GM12801 (cell line): ENCODE data around the gene FHOD3.

Experiments used
- CTCF ChIP-seq: IDR thresholded peaks from one replicate; pipeline ENCODE4 v1.5.1; 2011; ENCODE audit warnings: control low read depth; ENCODE audit not compliant: insufficient read length; ENCODE audit errors: extremely low read depth

Gene FHOD3

DNA sequence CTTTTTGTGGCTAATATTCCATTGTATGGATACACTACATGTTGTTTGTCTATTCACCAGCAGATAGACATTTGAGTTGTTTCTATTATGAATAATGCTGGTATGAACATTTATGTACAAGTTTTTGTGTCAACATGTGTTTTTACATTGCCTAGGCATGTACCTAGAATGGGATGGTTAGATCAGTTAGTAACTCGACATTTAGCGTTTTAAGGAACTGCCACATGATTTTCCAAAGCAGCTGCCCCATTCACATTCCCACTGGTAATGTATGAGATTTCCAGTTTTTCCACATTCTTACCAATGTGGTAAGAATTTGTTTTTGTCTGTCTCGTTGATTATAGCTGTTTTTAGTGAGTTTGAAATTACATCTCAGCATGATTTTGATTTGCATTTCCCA lies 112.8 kb downstream of the FHOD3 start:
- no peak for TF ChIP-seq CTCF

GRCh38 chr18:36411745-36412168 lies 114.2 kb downstream of the FHOD3 start:
- no peak for TF ChIP-seq CTCF

- no peak for TF ChIP-seq CTCF
Measured at GRCh38 chr18:36412778-36413177, 115.3 kb downstream of the FHOD3 start.

DNA sequence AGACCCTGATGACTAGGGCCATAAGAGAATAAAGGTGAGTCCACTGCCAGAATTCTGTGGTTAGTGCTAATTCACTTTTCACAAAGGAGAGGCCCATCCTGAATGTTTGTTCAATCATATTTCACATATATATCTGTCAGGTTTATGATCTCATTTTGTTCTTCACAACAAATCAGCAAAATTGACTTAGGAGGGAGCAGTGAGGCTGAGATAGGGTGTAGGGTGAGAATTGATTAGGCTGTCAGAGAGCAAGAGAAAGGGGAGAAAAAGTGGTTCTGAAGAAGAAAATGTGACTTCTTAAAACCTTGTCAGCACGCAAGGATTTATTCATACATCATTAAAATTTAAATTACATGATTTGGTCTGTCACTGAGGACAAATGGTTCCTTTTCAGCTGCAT lies 117.7 kb downstream of the FHOD3 start:
- TF ChIP-seq CTCF = no peak

DNA sequence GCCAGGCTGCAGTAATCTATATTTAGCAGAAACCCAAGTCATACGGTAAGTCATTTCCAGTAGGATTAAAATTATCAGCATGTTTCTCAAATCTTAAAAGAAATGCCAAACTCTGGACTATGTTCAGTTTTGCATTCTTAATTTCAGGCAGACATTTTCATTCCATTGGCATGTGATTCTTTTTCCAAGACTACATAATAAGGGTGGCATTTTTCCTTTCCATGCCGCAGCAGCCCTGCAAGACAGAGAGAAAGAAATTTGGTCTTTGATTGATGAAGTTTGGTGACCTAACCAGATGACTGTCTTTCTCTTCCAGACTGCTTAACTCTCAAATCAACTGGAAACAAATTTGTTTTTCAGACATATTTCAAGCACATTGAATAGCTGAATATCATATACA lies 118.1 kb downstream of the FHOD3 start:
- no peak for TF ChIP-seq CTCF

DNA sequence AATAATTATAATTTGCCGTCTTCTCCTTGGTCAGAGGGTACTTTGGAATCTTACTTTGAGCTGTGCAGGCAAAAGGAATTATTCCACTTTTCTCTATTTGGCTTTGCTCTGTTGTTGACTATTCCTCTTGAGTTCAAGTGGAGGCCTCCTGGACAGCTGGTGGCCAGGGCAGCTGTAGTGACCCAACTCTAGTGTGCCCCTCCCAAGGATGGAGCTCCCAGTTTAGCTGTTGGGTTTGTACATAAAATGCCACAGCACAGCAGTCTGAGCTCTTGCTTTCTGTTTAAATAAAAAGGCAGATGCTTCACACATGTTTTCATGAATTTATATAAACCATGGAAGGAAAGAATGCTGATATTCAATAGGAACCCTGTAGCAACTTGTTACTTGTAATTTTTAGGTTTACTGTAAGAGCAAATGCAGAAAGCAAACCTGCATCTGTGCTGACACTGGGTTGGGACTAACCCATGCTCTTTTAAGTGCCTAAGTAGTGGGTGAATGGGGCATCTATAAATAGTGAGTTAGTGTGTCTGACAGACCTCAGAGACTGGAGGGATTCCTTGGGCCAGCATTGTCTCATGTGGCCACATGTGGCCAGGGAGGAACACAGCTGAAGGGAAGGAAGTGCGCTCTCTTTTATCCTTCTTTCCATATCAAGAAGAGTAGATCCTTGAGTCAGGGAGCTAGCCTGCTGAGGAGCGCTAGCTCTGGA lies 121.8 kb downstream of the FHOD3 start:
- TF ChIP-seq CTCF = no peak

DNA sequence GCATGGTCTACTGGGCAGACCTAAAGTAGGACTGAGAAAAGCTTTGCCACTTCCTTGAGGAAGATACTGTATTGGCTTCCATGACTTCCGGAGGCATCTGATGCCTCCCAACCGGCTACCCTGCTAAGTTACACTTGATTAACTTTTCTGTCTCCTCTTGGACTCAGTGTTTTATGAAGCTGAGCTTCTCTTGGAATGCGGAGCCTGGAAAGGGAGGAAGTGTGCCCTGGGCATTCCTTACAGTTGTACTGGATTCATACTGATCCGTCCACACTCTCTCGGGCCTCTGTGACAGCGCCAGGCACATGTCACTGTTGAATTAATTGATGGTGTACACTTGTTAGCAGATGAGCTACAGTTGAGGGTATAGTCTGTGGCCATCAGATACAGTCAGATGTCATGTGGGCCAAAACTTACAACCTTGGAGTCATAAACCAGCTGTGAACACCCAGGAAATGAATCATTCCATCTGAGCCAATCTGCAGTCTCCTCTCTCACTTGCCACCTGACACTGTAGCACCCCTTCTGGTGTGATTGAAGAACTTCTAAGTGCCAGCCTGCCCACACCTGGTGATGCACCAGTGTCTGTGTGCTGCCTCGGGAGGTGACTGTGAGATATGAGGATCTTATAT lies 122.5 kb downstream of the FHOD3 start:
- no peak for TF ChIP-seq CTCF
